ENCODE results near the gene CACNA1D. TPM values are rescaled to one million over a fixed set of nuclear protein-coding genes. Genes with fewer than 3 reads are reported as not detected.

The CACNA1D gene
- total RNA-seq, 4 donors from 2014 or later = 74.6 to 194 (median 105) TPM

- TF ChIP-seq CTCF (IDR thresholded peaks at IDR 0.05) = no peak
- TF ChIP-seq POLR2A (IDR thresholded peaks at IDR 0.05) = no peak
- H3K27me3 ChIP-seq = no peaks in the 10 kb centered on the region
- no peaks in the 10 kb centered on the region for H3K9me3 ChIP-seq
- H3K27ac ChIP-seq = no peak overlapping the region
- H3K4me3 ChIP-seq = no peak overlapping the region
- DNase-seq = no peak
- no peaks in the 10 kb centered on the region for H3K4me1 ChIP-seq
- H3K36me3 ChIP-seq = no peaks in the 10 kb centered on the region
These were observed 95.4 kb downstream of the CACNA1D start for GRCh38 chr3:53589806-53590205.

GRCh38 chr3:53590606-53591005 is 96.2 kb downstream of the CACNA1D start:
- no peaks in the 10 kb centered on the region for H3K27me3 ChIP-seq
- TF ChIP-seq POLR2A (IDR thresholded peaks at IDR 0.05) (no peak), CTCF (IDR thresholded peaks at IDR 0.05) (no peak)
- H3K27ac ChIP-seq = no peak overlapping the region
- H3K4me3 ChIP-seq = no peak overlapping the region
- DNase-seq = no peak
- H3K9me3 ChIP-seq = no peaks in the 10 kb centered on the region
- no peaks in the 10 kb centered on the region for H3K36me3 ChIP-seq
- H3K4me1 ChIP-seq = no peaks in the 10 kb centered on the region

- no peaks in the 10 kb centered on the region for H3K27me3 ChIP-seq
These were observed 97.2 kb downstream of the CACNA1D start for GRCh38 chr3:53591646-53592045.

GRCh38 chr3:53592862-53593261 is 98.5 kb downstream of the CACNA1D start:
- no peaks in the 10 kb centered on the region for H3K36me3 ChIP-seq
- H3K27ac ChIP-seq = no peak overlapping the region
- no peak for DNase-seq
- no peaks in the 10 kb centered on the region for H3K4me1 ChIP-seq
- no peak for TF ChIP-seq POLR2A (IDR thresholded peaks at IDR 0.05)
- TF ChIP-seq CTCF (IDR thresholded peaks at IDR 0.05) = no peak
- H3K9me3 ChIP-seq = no peaks in the 10 kb centered on the region
- no peaks in the 10 kb centered on the region for H3K27me3 ChIP-seq
- no peak overlapping the region for H3K4me3 ChIP-seq

More at GRCh38 chr3:53591646-53592045, 97.2 kb downstream of the CACNA1D start:
- TF ChIP-seq CTCF (IDR thresholded peaks at IDR 0.05) = no peak
- no peak for TF ChIP-seq POLR2A (IDR thresholded peaks at IDR 0.05)
- Histone ChIP-seq H3K4me1 (no peaks in the 10 kb centered on the region), H3K9me3 (no peaks in the 10 kb centered on the region), H3K36me3 (no peaks in the 10 kb centered on the region), H3K27ac (no peak overlapping the region), H3K4me3 (no peak overlapping the region)
- no peak for DNase-seq

- no peaks in the 10 kb centered on the region for H3K9me3 ChIP-seq
- H3K4me3 ChIP-seq = no peak overlapping the region
- no peaks in the 10 kb centered on the region for H3K27me3 ChIP-seq
- H3K4me1 ChIP-seq = no peaks in the 10 kb centered on the region
- no peak overlapping the region for H3K27ac ChIP-seq
- no peak for DNase-seq
- H3K36me3 ChIP-seq = no peaks in the 10 kb centered on the region
- TF ChIP-seq CTCF (IDR thresholded peaks at IDR 0.05) (no peak), POLR2A (IDR thresholded peaks at IDR 0.05) (no peak)
These were observed 99.2 kb downstream of the CACNA1D start for GRCh38 chr3:53593611-53594010.

GRCh38 chr3:53594276-53594675 is 99.9 kb downstream of the CACNA1D start:
- DNase-seq = no peak
- H3K36me3 ChIP-seq = no peaks in the 10 kb centered on the region
- no peak overlapping the region for H3K4me3 ChIP-seq
- no peak overlapping the region for H3K27ac ChIP-seq
- H3K9me3 ChIP-seq = no peaks in the 10 kb centered on the region
- no peaks in the 10 kb centered on the region for H3K4me1 ChIP-seq
- TF ChIP-seq POLR2A (IDR thresholded peaks at IDR 0.05) (no peak), CTCF (IDR thresholded peaks at IDR 0.05) (no peak)
- no peaks in the 10 kb centered on the region for H3K27me3 ChIP-seq
